Lung (tissue), 12 donors: Measurements from ENCODE around the gene CHIC2. TPM values are rescaled to one million over a fixed set of nuclear protein-coding genes. Genes with fewer than 3 reads are reported as not detected.

Source experiments
- ATAC-seq: fragments of 200-7000 bp; cut with Tn5 transposase; one replicate; pipeline ENCODE4 v1.9.1; 2020; ENCODE audit warnings: moderate number of reproducible peaks; ENCODE audit not compliant: insufficient read depth, low FRiP score
- DNase-seq, 3 donors: peaks; one replicate each; pipeline ENCODE4 v3.0.0-alpha.2; 2013 to 2017
- H3K27ac ChIP-seq, 2 donors: one replicate each; pipeline ENCODE4 v1.5.1; 2013; ENCODE audit warnings: mild to moderate bottlenecking in 2 of 2, moderate library complexity in 2 of 2, control low read depth in 1 of 2, inconsistent platforms in 1 of 2, low read depth in 1 of 2, low read length in 1 of 2
- H3K27me3 ChIP-seq, 3 donors: one replicate each; pipeline ENCODE4 v1.5.1; 2013; ENCODE audit warnings: low read length in 2 of 3; ENCODE audit not compliant: control insufficient read depth in 3 of 3, insufficient read depth in 3 of 3
- H3K36me3 ChIP-seq, 4 donors: one replicate each; pipeline ENCODE4 v1.5.1; 2013; ENCODE audit warnings: low read length in 4 of 4, mild to moderate bottlenecking in 1 of 4, moderate library complexity in 1 of 4; ENCODE audit not compliant: control insufficient read depth in 4 of 4, insufficient read depth in 4 of 4
- H3K4me1 ChIP-seq, 5 donors: one replicate each; pipeline ENCODE4 v1.5.1; 2013; ENCODE audit warnings: low read length in 5 of 5, mild to moderate bottlenecking in 2 of 5, moderate library complexity in 1 of 5; ENCODE audit not compliant: control insufficient read depth in 5 of 5, insufficient read depth in 5 of 5
- H3K4me3 ChIP-seq: one replicate; pipeline ENCODE4 v1.5.1; 2013; ENCODE audit warnings: mild to moderate bottlenecking, control low read depth, moderate library complexity
- H3K9ac ChIP-seq, 2 donors: one replicate each; pipeline ENCODE4 v1.5.1; 2013; ENCODE audit warnings: low read length in 2 of 2, control low read depth in 1 of 2; ENCODE audit not compliant: insufficient read depth in 1 of 2
- H3K9me3 ChIP-seq, 4 donors: one replicate each; pipeline ENCODE4 v1.5.1; 2013; ENCODE audit warnings: low read length in 3 of 4, mild to moderate bottlenecking in 1 of 4, moderate library complexity in 1 of 4; ENCODE audit not compliant: control insufficient read depth in 4 of 4, insufficient read depth in 3 of 4
- WGBS, 2 donors: extraction: QIAGEN DNeasy Blood & Tissue Kit; methylation state at CpG; one replicate each; pipeline ENCODE4 v1.1.7; 2013; 5-methylcytosine and 5-hydroxymethylcytosine counted together
- polyA plus RNA-seq, 2 donors: library from polyadenylated mRNA; stranded (reverse); fragments of 200-250 nt; gene quantifications; one replicate each; pipeline ENCODE4 v1.2.1, GENCODE V29; 2013
- total RNA-seq, 2 donors: library from RNA; depleted of rRNA in 1 of 2; stranded (reverse); fragments of >200 nt in 1 of 2; gene quantifications; one replicate each; pipeline ENCODE4 v1.2.1, GENCODE V29; 2014 to 2021
- TF ChIP-seq, protein P1 (sequence below): IDR thresholded peaks from 2 replicates; pipeline ENCODE4 v1.5.1; 2012; ENCODE audit warnings: mild to moderate bottlenecking; ENCODE audit errors: control extremely low read depth, extremely low read depth
- donor health status: control.
- donor health status: control.
- donor health status: Bipolar disorder and iron deficiency.
- donor health status: healthy.
- donor health status: DM: yes; HTN: yes; CAD: no.

Gene CHIC2
- total and polyA plus RNA-seq, 4 donors, result 12.6 to 52.8 (median 30.5) TPM

DNA sequence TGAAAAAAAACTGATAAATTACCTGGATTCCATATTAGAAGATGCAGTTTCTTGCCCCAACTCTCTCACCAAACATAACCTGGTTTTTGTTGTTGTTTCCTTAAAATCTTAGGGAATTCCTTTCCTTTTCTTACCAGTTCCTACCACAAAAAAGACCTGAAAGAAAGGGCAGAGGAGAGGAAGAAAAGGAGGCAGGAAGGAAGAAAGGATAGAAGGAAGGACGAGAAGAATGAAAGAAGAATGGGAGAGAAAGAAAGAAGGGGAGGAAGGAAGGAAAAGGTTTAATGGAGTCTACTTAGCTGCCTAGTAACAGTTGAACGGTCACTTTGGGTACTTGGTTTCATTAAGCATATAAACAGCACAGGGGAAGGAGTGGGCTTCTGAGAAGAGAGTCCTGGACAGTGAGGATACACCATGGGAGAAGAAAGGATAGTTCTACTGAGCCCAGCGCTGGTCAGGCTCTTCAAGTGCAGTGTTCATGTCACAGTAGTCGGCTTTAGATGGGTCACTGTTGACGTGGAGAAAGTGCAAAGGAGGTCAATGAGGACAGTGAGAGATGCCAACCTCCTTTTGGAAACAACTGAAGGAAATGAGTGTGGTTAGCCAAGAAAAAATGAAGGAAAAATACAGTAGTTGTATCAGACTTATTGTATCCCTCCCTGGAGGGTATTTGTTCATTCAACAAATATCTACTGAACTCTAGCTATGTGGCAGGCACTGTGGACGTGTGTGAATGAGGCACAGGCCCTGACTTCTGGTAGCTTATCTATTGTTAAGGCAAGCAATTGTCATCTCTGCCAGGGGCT, 1.1 kb upstream of the CHIC2 start:
- Histone ChIP-seq H3K36me3 (peaks cover 0 to 3% (median 0%) of the 10 kb centered on the region in 4 donors), H3K4me1 (peaks cover 0 to 31% (median 10%) of the 10 kb centered on the region in 5 donors), H3K27ac (peak overlapping the region; percentile 80 to 95), H3K9me3 (peaks cover 0 to 4% (median 0%) of the 10 kb centered on the region in 4 donors), H3K4me3 (no peak overlapping the region), H3K27me3 (no peaks in the 10 kb centered on the region), H3K9ac (peak overlapping the region in 1 of 2 donors; percentile 89)
- 51 to 54% methylated on average over 6 of the region's 6 CpGs for WGBS, 2 donors
- TF ChIP-seq, protein P1, sequence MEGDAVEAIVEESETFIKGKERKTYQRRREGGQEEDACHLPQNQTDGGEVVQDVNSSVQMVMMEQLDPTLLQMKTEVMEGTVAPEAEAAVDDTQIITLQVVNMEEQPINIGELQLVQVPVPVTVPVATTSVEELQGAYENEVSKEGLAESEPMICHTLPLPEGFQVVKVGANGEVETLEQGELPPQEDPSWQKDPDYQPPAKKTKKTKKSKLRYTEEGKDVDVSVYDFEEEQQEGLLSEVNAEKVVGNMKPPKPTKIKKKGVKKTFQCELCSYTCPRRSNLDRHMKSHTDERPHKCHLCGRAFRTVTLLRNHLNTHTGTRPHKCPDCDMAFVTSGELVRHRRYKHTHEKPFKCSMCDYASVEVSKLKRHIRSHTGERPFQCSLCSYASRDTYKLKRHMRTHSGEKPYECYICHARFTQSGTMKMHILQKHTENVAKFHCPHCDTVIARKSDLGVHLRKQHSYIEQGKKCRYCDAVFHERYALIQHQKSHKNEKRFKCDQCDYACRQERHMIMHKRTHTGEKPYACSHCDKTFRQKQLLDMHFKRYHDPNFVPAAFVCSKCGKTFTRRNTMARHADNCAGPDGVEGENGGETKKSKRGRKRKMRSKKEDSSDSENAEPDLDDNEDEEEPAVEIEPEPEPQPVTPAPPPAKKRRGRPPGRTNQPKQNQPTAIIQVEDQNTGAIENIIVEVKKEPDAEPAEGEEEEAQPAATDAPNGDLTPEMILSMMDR, result no peak
- ATAC-seq, result no peak
- peak in 1 of 3 donors; percentile 13 for DNase-seq

DNA sequence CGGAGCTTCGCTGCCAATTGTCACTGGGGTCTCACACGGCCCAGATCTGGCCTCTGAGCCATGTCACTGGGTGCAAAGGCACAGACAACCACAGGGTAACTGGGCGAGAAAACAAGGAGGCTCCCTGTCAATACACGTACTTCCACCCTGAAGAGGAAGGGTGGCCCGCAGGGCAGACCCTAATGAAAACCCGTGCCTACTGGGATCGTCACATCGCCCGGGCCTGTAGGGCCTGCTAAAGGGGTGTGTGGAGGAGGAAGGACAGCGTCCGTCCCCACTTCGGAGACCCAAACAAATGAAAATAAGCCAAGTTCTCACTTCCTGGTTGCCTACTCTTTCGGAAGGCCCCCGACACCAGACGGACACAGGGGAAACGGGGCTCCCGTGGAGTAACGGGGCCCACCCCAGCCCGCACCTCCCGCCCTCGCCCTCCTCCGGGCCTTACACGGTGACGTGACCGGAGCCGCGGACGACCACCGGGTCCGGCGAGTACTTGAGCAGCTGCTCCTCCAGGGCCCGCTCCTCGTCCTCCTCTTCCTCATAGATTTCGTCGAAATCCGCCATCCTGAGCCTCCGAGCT, 578 bp downstream of the CHIC2 start:
- TF ChIP-seq, protein P1, result no peak
- 0 to 1% methylated on average over 38 of the region's 38 CpGs for WGBS, 2 donors
- ATAC-seq, result peak; percentile 47
- peak overlapping the region; percentile 95 to 97 for H3K9ac ChIP-seq
- peak overlapping the region; percentile 90 for H3K4me3 ChIP-seq
- H3K27me3 ChIP-seq, result no peaks in the 10 kb centered on the region
- peak overlapping the region; percentile 95 for H3K27ac ChIP-seq
- H3K36me3 ChIP-seq, result peaks cover 0 to 3% (median 0%) of the 10 kb centered on the region in 4 donors
- peak; percentile 62 to 75 (median 65) for DNase-seq
- H3K9me3 ChIP-seq, result peaks cover 0 to 4% (median 0%) of the 10 kb centered on the region in 4 donors
- peaks cover 0 to 31% (median 13%) of the 10 kb centered on the region in 5 donors for H3K4me1 ChIP-seq

DNA sequence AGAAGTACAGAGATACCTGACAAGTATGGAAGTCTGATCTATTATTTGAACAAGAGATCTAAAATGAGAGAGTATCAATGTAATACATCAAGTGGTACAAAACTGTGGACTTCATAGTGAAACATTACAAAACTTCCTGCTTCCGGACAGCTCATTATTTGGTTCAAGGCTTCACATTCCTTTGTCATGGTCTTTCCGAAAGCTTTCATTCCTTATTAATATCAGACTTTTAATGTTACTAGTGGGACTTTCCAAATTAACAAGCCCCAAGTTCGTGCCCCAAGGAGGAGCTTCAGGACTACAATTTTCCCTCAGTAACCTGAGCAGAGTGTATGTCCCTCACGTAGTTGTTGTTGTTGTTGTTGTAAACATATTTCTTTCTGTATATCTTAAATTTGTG, 1.2 kb downstream of the CHIC2 start:
- peak overlapping the region; percentile 95 for H3K27ac ChIP-seq
- H3K27me3 ChIP-seq, result no peaks in the 10 kb centered on the region
- TF ChIP-seq, protein P1, result no peak
- no peak for ATAC-seq
- peaks cover 0 to 31% (median 15%) of the 10 kb centered on the region in 5 donors for H3K4me1 ChIP-seq
- peak overlapping the region; percentile 90 for H3K4me3 ChIP-seq
- peaks cover 0 to 4% (median 0%) of the 10 kb centered on the region in 4 donors for H3K9me3 ChIP-seq
- peak overlapping the region; percentile 95 to 97 for H3K9ac ChIP-seq
- 0% methylated on average over 4 of the region's 4 CpGs for WGBS, 2 donors
- peak in 2 of 3 donors; percentile 60 to 67 for DNase-seq
- peaks cover 0 to 3% (median 0%) of the 10 kb centered on the region in 4 donors for H3K36me3 ChIP-seq
